GM19238 (cell line): ENCODE results near the gene TRPM6.
A peak's percentile ranks its signal among the peaks of the same experiment; 100 is the strongest.

Experiments
- DNase-seq: peaks from one replicate; pipeline ENCODE4 v3.0.0; 2011; ENCODE audit warnings: low spot score; ENCODE audit not compliant: insufficient read length

Gene TRPM6

DNA sequence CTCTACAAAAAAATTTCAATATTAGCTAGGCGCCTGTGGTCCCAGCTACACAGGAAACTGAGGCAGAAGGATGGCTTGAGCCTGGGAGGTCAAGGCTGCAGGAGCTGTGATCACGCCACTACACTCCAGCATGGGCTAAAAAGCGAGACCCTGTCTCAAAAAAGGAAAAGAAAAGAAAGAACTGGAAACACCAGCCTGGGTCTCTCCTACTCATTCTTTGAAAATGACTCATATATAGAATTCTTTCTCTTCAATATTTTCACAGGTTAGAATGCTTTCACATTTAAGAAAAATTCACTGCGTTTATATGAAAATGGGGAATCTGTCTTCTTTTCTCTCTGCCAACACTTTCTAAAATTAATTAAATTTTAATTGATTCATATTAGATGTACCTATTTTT lies 115.6 kb downstream of the TRPM6 start:
- DNase-seq = no peak

GRCh38 chr9:74771672-74772071 lies 116.0 kb downstream of the TRPM6 start:
- DNase-seq = no peak

DNA sequence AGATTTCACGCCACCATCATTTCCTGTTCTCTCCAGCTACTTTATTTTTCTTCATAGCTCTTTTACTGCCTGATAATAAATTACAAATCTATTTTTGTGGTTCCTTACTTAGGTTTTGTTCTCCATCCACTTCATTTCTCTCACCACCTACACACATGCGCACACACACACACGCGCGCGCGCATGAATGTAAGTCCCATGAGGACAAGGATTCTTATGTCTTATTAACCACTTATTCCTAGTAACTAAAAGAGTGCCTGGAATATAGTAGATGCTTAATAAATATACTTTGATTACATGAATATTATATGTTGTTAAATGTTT lies 116.5 kb downstream of the TRPM6 start:
- DNase-seq = no peak

DNA sequence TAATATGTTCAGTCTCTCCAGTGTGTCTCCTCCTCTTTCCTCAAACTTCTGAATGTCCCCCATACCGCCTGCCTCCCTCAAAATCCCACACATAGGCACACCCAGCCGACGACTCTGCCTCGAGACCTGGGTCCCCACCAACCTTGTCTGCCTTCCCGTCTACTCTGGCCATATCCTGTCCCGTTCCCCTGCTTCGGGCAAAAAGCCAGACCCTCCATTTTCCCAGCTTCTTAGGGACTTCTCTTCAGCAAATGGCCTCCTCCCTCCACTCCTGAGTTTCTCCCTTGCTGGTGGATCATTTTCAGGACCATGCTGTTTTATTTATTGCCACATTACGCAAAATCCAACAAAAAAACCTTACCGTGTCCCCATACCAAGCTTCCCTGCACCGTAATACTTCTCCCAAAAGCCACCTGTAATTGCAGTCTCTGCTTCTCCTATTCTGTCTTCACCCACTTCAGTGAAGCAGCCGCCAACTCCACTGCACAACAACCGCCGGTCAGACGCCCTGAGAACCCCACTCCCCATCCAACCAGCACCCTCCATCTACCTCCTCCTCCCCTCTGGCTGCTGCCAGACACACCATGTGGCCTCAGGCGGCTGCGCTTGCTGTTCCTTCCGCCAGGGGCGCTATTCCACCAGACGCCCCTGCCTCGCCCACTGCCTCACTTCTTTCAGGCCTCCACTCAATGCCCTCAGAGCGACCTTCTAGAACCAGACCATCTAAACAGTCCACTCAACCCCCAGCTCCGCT lies 117.0 kb downstream of the TRPM6 start:
- DNase-seq = peak; percentile 11

GRCh38 chr9:74765481-74765971 lies 122.2 kb downstream of the TRPM6 start:
- DNase-seq = no peak

- no peak for DNase-seq
These were observed 124.8 kb downstream of the TRPM6 start for GRCh38 chr9:74762950-74763349.

DNA sequence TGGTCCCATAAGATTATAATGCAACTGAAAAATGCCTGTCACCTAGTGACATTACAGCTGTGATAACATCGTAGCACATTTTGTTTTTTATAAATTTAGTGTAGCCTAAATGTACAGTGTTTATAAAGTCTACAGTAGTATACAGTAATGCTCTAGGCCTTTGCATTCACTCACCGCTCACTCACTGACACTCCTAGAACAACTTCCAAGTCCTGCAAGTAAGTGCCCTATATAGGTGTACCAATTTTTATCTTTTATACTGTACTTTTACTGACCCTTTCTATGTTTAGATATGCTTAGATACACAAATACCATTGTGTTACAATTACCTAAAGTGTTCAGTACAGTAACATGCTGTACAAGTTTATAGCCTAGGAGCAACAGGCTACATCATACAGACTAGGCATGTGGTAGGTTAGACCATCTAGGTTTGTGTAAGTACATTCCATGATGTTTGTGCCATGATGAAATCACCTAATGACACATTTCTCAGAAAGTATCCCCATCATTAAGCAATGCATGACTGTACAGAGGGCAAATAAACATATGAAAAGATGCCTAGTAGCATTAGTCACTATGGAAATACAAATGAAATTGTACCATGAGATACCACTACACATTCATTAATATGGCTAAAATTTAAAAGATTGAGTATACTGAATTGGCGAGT lies 127.6 kb downstream of the TRPM6 start:
- no peak for DNase-seq

DNA sequence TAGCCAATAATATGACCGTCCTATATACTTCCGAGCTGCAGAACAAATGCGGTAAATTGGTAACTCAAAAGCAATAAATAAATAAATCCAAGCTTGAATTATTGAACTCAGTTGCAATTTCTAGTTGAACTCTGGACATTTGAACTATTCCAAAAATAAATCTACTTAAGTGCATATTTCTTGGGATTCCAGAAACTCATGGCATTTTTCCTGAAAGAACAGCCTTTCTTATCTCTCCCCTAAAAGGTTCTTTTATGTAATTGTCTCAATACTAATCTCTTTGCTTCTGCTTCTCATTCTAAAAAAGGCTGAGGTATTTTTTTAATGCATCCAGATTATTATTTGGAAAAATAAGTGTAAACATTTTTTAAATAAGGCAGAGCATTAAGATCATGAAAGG lies 131.7 kb downstream of the TRPM6 start:
- DNase-seq = no peak

DNA sequence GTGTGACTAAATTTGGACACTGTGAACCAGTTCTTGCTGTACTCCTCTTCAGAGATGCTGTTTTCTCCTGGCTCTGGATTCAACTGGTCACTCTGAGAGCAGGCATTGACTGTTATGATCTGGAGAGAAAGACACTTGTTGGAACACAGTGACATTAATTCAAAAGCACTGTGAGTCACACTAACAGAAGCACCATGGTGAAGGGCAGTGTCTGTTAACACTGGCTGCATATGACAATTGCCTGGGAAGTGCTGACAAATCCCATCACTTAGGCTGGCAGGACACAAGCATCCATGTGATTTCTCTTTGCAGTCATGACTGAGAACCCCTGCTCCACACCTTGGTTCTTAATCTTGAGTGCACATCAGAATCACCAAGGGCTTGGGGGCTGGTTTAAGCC lies 132.4 kb downstream of the TRPM6 start:
- no peak for DNase-seq

DNA sequence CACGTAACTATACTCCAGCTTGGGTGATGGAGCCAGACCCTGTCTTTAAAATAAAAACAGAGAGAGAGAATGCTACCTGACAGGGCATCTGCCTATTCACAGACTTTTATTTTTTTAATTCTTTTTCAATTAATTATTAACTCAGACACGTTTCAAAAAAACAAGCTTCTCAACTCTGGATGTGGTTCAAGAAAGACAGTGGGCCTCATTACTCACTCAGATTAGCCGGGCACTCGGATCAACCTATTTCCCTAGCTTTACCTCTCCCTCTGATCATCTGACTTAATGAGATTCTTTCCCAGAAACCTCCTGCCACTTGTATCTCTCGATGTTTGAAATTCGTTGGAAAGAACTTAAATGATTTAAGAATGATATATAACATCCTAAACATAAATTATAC lies 134.1 kb downstream of the TRPM6 start:
- DNase-seq = no peak

DNA sequence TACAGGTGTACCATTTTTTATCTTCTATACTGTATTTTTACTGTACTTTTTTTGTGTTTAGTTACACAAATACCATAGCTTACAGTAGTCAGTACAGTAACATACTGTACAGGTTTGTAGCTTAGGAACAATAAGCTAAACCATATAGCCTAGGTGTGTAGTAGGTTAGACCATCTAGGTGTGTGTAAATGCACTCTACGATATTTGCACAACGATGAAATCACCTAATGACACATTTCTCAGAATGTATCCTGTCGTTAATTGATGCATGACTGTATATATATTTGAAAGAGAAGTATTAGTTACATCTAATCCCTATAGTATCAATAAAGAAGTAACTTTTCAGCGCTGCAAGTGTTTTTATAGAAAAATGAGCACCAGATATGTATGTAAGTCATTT lies 138.8 kb downstream of the TRPM6 start:
- DNase-seq = no peak

DNA sequence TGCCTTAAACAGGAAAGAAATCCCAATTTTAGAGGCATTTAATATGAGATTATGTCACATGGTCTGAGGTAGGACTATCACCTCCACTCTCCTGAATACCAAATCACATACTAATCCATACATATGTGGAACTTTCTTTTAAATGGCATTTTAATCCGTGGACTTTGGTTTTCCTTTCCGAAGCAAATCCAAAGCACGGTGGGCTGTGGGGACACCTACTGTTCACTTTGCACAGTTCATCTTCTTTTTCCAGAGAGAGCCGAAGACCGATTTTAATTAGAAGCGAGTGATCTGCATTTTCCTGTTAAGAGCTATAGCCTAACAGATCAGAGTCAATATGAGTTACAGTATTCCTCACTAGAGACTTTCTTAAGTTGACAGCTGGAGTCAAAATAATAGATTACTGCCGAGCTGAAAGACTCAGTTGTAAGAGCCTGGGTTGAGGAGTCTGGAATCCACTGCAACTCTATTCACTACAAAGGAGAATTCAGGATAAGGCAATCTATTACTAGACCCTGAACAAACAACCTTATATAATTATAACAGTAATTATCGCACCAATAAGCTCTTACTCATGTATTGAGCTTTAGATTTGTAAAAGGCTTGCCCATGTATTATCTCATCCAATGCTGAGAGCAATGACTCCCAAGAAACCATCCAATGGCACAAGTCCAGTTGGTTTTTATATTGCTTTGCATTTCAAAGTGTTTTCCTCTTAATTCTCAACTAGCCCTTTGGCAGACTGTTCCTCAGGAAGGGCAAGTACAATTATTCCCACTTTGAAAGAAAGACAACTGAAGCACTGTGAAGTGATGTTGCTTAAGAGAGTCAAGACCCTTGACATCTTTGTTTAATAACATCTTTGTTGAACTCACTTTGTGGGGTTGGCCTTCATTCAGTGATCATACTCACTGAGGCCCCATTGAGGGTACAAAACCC lies 144.7 kb downstream of the TRPM6 start:
- DNase-seq = no peak

GRCh38 chr9:74742191-74742790 lies 145.4 kb downstream of the TRPM6 start:
- no peak for DNase-seq

GRCh38 chr9:74736646-74737045 lies 151.1 kb downstream of the TRPM6 start:
- DNase-seq = no peak

DNA sequence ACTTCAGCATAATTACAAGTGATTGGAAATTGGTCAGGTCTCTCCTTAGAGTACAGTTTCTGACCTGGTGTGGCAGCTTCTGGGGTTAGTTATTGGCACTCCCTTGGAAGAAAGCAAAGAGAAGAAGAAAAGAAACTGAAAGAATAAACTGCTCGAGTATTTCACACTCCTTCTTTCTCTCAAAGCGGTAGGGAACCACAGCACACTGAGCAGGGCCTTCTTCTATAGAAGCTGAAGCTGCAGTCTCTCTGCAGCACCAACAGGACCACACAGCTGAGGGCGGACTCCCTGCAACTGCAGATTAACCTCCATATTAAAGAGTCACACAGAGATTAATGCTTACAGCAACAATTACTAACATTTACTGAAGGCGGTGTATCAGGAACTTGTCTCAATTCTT lies 152.0 kb downstream of the TRPM6 start:
- DNase-seq = no peak

- no peak for DNase-seq
These were observed 158.5 kb downstream of the TRPM6 start for GRCh38 chr9:74729136-74729695.

GRCh38 chr9:74728176-74728575 lies 159.5 kb downstream of the TRPM6 start:
- no peak for DNase-seq

DNA sequence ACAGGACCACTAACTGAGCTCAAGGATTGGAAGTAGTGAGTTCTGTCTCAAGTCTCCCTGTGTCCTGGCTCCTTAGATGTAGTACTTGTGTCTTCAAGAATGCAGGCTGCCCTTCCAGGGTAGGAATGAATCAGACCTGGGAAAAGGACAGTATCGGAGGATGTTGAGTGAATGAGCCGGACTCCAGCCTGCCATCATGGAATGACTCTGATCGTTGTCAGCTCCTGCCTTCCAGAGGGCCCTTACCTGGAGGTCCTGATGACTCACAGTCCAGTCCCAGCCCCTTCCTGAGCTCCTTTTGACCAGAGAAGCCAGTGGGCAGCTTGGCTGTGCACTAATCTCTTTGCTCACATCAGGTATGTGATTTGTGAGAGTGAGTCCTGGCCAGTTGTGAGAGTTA lies 161.1 kb downstream of the TRPM6 start:
- no peak for DNase-seq

DNA sequence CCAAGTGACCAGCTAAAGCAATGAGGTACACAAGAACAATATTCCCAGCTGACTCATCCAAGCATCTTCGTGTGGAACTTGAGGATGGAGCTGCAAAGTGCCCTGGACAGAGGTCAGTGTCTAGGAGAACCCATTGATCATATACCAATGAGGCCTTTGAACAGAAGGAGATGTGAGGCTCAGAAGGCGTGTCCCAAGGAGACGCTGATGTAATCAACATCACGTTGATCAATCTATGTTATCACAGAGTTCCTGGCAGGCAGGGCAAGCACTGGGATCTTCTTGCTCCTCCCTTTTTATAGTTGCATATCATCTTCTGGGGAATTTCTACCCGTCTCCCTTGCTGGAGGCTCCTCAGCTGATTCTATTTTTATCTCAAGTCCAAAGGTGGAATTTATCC lies 163.4 kb downstream of the TRPM6 start:
- no peak for DNase-seq

- DNase-seq = no peak
These were observed 165.7 kb downstream of the TRPM6 start for GRCh38 chr9:74721696-74722660.
